Activated naive CD4-positive, alpha-beta T cell (primary cell): ENCODE measurements around the gene RBM19.
"Not testable (repeated sequence)": the region's sequence is repeated elsewhere in the genome, so short reads cannot be mapped to it uniquely, and the experiment has no call there.

Source experiments
- DNase-seq, 4 experiments: peaks; one replicate each; lab custom pipeline; 2025; lab: John Stamatoyannopoulos, UW

Gene RBM19

GRCh38 chr12:113833422-113833821, 132.7 kb downstream of the RBM19 start:
- DNase-seq, result no peak

GRCh38 chr12:113831476-113831875, 134.6 kb downstream of the RBM19 start:
- no peak for DNase-seq

- no peak for DNase-seq
These were observed 135.1 kb downstream of the RBM19 start for GRCh38 chr12:113831016-113831415.

GRCh38 chr12:113829212-113829611, 136.9 kb downstream of the RBM19 start:
- DNase-seq, result no peak

GRCh38 chr12:113827539-113828114, 138.5 kb downstream of the RBM19 start:
- no peak for DNase-seq

GRCh38 chr12:113826805-113827538, 139.2 kb downstream of the RBM19 start:
- no peak for DNase-seq

GRCh38 chr12:113825705-113826104, 140.4 kb downstream of the RBM19 start:
- DNase-seq, result no peak

- DNase-seq, result no peak
These were observed 142.3 kb downstream of the RBM19 start for GRCh38 chr12:113823816-113824215.

GRCh38 chr12:113823016-113823415, 143.1 kb downstream of the RBM19 start:
- DNase-seq, result no peak

GRCh38 chr12:113820842-113821241, 145.3 kb downstream of the RBM19 start:
- no peak for DNase-seq

GRCh38 chr12:113820309-113820708, 145.8 kb downstream of the RBM19 start:
- DNase-seq, result no peak

- DNase-seq, result no peak
These were observed 146.6 kb downstream of the RBM19 start for GRCh38 chr12:113819495-113819894.

GRCh38 chr12:113818833-113819232, 147.3 kb downstream of the RBM19 start:
- no peak for DNase-seq

GRCh38 chr12:113818283-113818682, 147.8 kb downstream of the RBM19 start:
- no peak for DNase-seq

- DNase-seq, result no peak
These were observed 149.3 kb downstream of the RBM19 start for GRCh38 chr12:113816866-113817265.

- no peak for DNase-seq
These were observed 151.1 kb downstream of the RBM19 start for GRCh38 chr12:113815031-113815430.

GRCh38 chr12:113813229-113813541, 152.9 kb downstream of the RBM19 start:
- DNase-seq, result no peak

- no peak for DNase-seq
These were observed 153.5 kb downstream of the RBM19 start for GRCh38 chr12:113812411-113813228.

GRCh38 chr12:113809462-113810220, 156.5 kb downstream of the RBM19 start:
- DNase-seq, result not testable (repeated sequence)

GRCh38 chr12:113808095-113808951, 157.8 kb downstream of the RBM19 start:
- no peak for DNase-seq

- DNase-seq, result no peak
These were observed 160.5 kb downstream of the RBM19 start for GRCh38 chr12:113805673-113806072.
